HG03060 (cell line): ENCODE data around the gene PAX9.

ENCODE experiments used
- ATAC-seq: cut with Tn5 transposase; IDR thresholded peaks from one replicate; pipeline ENCODE4 v1.9.1; 2021; ENCODE audit warnings: low read depth, moderate number of reproducible peaks; ENCODE audit not compliant: unreplicated experiment

Gene PAX9

GRCh38 chr14:36721877-36722276 lies 60.2 kb downstream of the PAX9 start:
- no peak for ATAC-seq

GRCh38 chr14:36723530-36723929 lies 61.9 kb downstream of the PAX9 start:
- ATAC-seq, result no peak

- ATAC-seq, result no peak
Observed at GRCh38 chr14:36724162-36724561, 62.5 kb downstream of the PAX9 start.

DNA sequence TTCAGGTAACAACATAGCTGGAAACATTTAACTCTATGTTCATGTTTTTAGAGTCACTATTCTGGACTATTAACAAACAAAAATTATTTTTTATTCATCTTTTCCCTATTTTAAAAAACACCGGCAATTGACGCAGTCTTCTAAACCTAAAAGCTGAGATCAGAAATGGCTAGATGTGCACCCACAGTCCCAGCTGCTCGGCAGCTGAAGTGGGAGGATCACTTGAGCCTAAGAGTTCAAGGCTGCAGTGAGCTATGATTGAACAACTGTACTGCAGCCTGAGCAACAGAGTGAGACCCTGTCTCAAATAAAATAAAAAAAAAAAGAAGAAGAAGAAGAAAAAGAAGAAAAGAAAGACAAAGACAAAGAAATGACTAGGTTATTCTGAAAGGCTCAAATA lies 64.5 kb downstream of the PAX9 start:
- no peak for ATAC-seq
